GM12801 (cell line): Measurements from ENCODE around the gene NFATC1.

Experiments
- CTCF ChIP-seq: IDR thresholded peaks from one replicate; pipeline ENCODE4 v1.5.1; 2011; ENCODE audit warnings: control low read depth; ENCODE audit not compliant: insufficient read length; ENCODE audit errors: extremely low read depth

Gene NFATC1

GRCh38 chr18:79411614-79412526 lies 16.1 kb downstream of the NFATC1 start:
- no peak for TF ChIP-seq CTCF

GRCh38 chr18:79413025-79413424 lies 17.3 kb downstream of the NFATC1 start:
- no peak for TF ChIP-seq CTCF

GRCh38 chr18:79413426-79413825 lies 17.7 kb downstream of the NFATC1 start:
- no peak for TF ChIP-seq CTCF

GRCh38 chr18:79413901-79414300 lies 18.2 kb downstream of the NFATC1 start:
- no peak for TF ChIP-seq CTCF

- no peak for TF ChIP-seq CTCF
Observed at GRCh38 chr18:79416022-79416676, 20.4 kb downstream of the NFATC1 start.

- no peak for TF ChIP-seq CTCF
Observed at GRCh38 chr18:79416677-79417052, 20.9 kb downstream of the NFATC1 start.

GRCh38 chr18:79418236-79418635 lies 22.5 kb downstream of the NFATC1 start:
- no peak for TF ChIP-seq CTCF
